DND-41 (cell line): Measurements from ENCODE around the gene IGSF21.

Experiments used
- CTCF ChIP-seq: IDR thresholded peaks from 2 replicates; pipeline ENCODE4 v1.5.1; 2012; ENCODE audit warnings: borderline replicate concordance, low read length, moderate library complexity, mild to moderate bottlenecking; ENCODE audit not compliant: poor library complexity, severe bottlenecking; ENCODE audit errors: extremely low read depth
- EZH2 ChIP-seq: IDR thresholded peaks from 3 replicates; pipeline ENCODE4 v1.6.1; 2012; ENCODE audit warnings: borderline replicate concordance, low read depth, mild to moderate bottlenecking, moderate library complexity, low read length, inconsistent platforms; ENCODE audit not compliant: severe bottlenecking

GRCh38 chr1:18384471-18384870, 276.9 kb downstream of the IGSF21 start:
- no peak for TF ChIP-seq CTCF
- TF ChIP-seq EZH2: no peak
